BJ (cell line): Measurements from ENCODE around the gene PCDHGA10. TPM values are rescaled to one million over a fixed set of nuclear protein-coding genes. Genes with fewer than 3 reads are reported as not detected.
A peak's percentile ranks its signal among the peaks of the same experiment; 100 is the strongest.
"Not testable (repeated sequence)": the region's sequence is repeated elsewhere in the genome, so short reads cannot be mapped to it uniquely, and the experiment has no call there.

Experiments used
- CTCF ChIA-PET: fragments of 350-600 bp; formaldehyde crosslinking; extraction: SDS; loops from one replicate; lab custom pipeline; 2021; ENCODE audit warnings: antibody characterized with exemption, inconsistent platforms; lab: Yijun Ruan, JAX
- POLR2A ChIA-PET: fragments of 300-600 bp; sonication (Branson Sonifier 250); formaldehyde crosslinking; extraction: SDS; loops from one replicate; lab custom pipeline; 2021; ENCODE audit warnings: antibody characterized with exemption; lab: Charles Lee
- DNase-seq: peaks from one replicate; pipeline ENCODE4 v3.0.0-alpha.2; 2011; ENCODE audit warnings: low read depth
- H3K27me3 ChIP-seq: 2 replicates; pipeline ENCODE4 v1.6.0; 2011; ENCODE audit warnings: low read length; ENCODE audit not compliant: control insufficient read depth, insufficient read depth
- H3K36me3 ChIP-seq: 2 replicates; pipeline ENCODE4 v1.5.1; 2011; ENCODE audit warnings: low read length; ENCODE audit not compliant: control insufficient read depth, insufficient read depth
- H3K4me3 ChIP-seq: 2 replicates; pipeline ENCODE4 v1.5.1; 2011; ENCODE audit warnings: low read depth, mild to moderate bottlenecking, control low read depth, low read length
- polyA plus RNA-seq: library from polyadenylated mRNA; depleted of rRNA; stranded (reverse); fragments of >200 nt; gene quantifications from 2 replicates; pipeline ENCODE4 v1.2.3, GENCODE V29; 2011
- TF ChIP-seq, protein P1 (sequence below): IDR thresholded peaks from 2 replicates; pipeline ENCODE4 v1.5.1; 2011; ENCODE audit warnings: low read depth, mild to moderate bottlenecking, control low read depth, inconsistent platforms, low read length, moderate library complexity; ENCODE audit not compliant: insufficient read depth

PCDHGA10 gene
- polyA plus RNA-seq, 1 experiment: 3.9 TPM

DNA sequence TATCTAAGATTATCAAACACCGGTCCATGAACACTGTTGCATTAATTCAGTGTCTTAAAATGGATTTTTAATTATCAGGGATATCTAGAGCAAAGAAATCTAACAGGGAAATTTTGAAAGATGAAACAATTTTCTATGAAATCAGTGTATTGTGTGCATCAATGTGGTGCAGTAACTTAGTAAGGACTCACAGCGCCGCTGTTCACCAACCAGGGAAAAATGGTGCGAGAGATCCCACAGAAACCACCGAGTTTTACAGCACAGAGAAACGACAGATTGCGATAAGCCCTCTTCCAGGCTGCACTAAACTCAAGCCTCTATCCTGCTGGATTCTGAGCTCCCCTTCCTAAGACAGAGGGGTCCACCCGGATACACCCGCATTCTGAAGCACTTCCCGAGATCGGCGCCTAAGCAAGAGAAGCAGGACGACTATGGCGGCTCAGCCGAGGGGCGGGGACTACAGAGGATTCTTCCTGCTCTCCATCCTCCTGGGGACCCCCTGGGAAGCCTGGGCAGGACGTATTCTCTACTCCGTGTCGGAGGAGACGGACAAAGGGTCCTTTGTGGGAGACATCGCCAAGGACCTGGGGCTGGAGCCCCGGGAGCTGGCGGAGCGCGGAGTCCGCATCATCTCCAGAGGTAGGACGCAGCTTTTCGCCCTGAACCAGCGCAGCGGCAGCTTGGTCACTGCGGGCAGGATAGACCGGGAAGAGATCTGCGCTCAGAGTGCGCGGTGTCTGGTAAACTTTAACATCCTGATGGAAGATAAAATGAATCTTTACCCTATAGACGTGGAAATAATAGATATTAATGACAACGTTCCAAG is 30.1 kb upstream of the PCDHGA10 start, which contains the start of gene PCDHGA7:
Gene PCDHGA7, plus strand, starts transcription at position 274 of the 826 bp plus-strand sequence. Its CDS starts 158 bp downstream, at position 432.
- DNase-seq: no peak
- peak within 1 kb of the TSS; percentile 54 for H3K4me3 ChIP-seq
- ChIA-PET POLR2A (interaction anchor here (0.6 kb wide), 1 partner anchor 135 kb away, joined by 8 read pairs; no protein-coding TSS in a partner anchor), CTCF (interaction anchor here (0.8 to 1.6 kb wide), 8 partner anchors 12 to 183 kb away, joined by 3 to 11 read pairs (median 4); partner anchors contain the start of genes PCDHGA2, PCDHGA5, PCDHGB5 and TAF7)
- TF ChIP-seq, protein P1, sequence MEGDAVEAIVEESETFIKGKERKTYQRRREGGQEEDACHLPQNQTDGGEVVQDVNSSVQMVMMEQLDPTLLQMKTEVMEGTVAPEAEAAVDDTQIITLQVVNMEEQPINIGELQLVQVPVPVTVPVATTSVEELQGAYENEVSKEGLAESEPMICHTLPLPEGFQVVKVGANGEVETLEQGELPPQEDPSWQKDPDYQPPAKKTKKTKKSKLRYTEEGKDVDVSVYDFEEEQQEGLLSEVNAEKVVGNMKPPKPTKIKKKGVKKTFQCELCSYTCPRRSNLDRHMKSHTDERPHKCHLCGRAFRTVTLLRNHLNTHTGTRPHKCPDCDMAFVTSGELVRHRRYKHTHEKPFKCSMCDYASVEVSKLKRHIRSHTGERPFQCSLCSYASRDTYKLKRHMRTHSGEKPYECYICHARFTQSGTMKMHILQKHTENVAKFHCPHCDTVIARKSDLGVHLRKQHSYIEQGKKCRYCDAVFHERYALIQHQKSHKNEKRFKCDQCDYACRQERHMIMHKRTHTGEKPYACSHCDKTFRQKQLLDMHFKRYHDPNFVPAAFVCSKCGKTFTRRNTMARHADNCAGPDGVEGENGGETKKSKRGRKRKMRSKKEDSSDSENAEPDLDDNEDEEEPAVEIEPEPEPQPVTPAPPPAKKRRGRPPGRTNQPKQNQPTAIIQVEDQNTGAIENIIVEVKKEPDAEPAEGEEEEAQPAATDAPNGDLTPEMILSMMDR: peak; percentile 68
- H3K36me3 ChIP-seq: no peaks in the 10 kb centered on the region; the same call in 1 of the 2 replicates
- no peaks in the 10 kb centered on the region for H3K27me3 ChIP-seq

DNA sequence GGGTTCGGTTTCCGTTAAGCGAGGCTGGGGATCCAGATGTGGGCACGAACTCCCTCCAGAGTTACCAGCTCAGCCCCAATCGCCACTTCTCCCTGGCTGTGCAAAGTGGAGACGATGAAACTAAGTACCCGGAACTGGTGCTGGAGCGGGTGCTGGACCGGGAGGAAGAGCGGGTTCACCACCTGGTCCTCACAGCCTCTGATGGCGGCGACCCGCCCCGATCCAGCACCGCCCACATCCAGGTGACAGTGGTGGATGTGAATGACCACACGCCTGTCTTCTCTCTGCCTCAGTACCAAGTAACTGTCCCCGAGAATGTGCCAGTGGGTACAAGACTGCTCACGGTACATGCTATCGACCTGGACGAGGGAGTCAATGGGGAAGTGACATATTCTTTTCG is 29.4 kb upstream of the PCDHGA10 start:
- H3K4me3 ChIP-seq: peak overlapping the region; percentile 54
- ChIA-PET POLR2A (interaction anchor here (0.6 kb wide), 1 partner anchor 135 kb away, joined by 8 read pairs; no protein-coding TSS in a partner anchor), CTCF (interaction anchor here (0.8 to 1.6 kb wide), 8 partner anchors 12 to 183 kb away, joined by 3 to 11 read pairs (median 4); partner anchors contain the start of genes PCDHGA2, PCDHGA5, PCDHGB5 and TAF7)
- no peaks in the 10 kb centered on the region for H3K27me3 ChIP-seq
- no peaks in the 10 kb centered on the region; the same call in 1 of the 2 replicates for H3K36me3 ChIP-seq
- TF ChIP-seq, protein P1: no peak
- no peak for DNase-seq

DNA sequence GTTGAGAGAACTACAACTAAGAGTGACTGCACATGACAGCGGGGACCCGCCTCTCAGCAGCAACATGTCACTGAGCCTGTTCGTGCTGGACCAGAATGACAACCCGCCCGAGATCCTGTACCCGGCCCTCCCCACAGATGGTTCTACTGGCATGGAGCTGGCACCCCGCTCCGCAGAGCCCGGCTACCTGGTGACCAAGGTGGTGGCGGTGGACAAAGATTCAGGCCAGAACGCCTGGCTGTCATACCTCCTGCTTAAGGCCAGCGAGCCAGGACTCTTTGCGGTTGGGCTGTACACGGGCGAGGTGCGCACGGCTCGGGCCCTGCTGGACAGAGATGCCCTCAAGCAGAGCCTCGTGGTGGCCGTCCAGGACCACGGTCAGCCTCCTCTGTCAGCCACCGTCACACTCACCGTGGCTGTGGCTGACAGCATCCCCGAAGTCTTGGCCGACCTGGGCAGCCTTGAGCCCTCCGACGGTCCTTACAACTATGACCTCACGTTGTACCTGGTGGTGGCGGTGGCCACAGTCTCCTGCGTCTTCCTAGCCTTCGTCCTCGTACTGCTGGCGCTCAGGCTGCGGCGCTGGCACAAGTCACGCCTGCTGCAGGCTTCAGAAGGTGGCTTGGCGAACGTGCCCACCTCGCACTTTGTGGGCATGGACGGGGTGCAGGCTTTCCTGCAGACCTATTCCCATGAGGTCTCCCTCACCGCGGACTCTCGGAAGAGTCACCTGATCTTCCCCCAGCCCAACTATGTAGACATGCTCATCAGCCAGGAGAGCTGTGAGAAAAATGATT is 28.1 kb upstream of the PCDHGA10 start:
- ChIA-PET CTCF (interaction anchor here (4.1 kb wide), 1 partner anchor 14 kb away, joined by 16 read pairs; the partner anchor contains the start of gene PCDHGB3), POLR2A (no interaction called here)
- DNase-seq: no peak
- Histone ChIP-seq H3K4me3 (no peak overlapping the region), H3K36me3 (no peaks in the 10 kb centered on the region; the same call in 1 of the 2 replicates), H3K27me3 (no peaks in the 10 kb centered on the region)
- TF ChIP-seq, protein P1: no peak

DNA sequence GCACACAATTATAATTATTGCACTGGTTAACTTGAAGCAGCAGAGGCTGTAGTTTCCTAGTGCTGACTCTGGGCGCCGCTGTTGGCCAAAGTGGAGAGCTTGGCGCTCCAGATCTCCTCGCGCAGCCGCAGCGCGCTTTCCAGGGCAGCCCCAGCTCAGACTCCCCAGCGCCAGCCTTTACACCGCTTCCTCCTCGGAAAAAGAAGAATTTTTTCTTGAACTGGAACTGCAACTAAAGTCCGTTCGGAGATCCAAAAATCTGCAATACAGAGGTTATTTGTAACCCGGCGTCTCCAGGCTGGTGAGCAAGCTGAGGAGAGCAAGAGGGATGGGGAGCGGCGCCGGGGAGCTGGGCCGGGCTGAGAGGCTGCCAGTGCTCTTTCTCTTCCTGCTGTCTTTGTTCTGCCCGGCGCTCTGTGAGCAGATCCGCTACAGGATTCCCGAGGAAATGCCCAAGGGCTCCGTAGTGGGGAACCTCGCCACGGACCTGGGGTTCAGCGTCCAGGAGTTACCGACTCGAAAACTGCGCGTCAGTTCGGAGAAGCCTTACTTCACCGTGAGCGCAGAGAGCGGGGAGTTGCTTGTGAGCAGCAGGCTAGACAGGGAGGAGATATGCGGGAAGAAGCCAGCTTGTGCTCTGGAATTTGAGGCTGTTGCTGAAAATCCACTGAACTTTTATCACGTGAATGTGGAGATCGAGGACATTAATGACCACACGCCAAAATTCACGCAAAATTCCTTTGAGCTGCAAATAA is 25.1 kb upstream of the PCDHGA10 start, which contains the start of gene PCDHGB4:
Gene PCDHGB4, plus strand, starts transcription at position 142 of the 755 bp plus-strand sequence. Its CDS starts 187 bp downstream, at position 329.
- POLR2A ChIA-PET, H3K36me3 ChIP-seq, DNase-seq, H3K27me3 ChIP-seq: not testable (repeated sequence)
- TF ChIP-seq, protein P1: peak; percentile 60
- H3K4me3 ChIP-seq: peak within 1 kb of the TSS; percentile 22; the same call in 1 of the 2 replicates
- CTCF ChIA-PET: interaction anchor here (0.8 to 4.1 kb wide), 7 partner anchors 14 to 176 kb away, joined by 3 to 16 read pairs (median 4); partner anchors contain the start of genes PCDHGA11, PCDHGA2 and PCDHGB3
